22Rv1 (cell line): Measurements from ENCODE around the gene OR8K5.

ENCODE experiments used
- CTCF ChIP-seq: fragments of 450-650 bp; IDR thresholded peaks from 2 replicates; pipeline ENCODE4 v1.5.1; 2017; ENCODE audit warnings: mild to moderate bottlenecking
- ZFX ChIP-seq: fragments of 450-650 bp; IDR thresholded peaks from 2 replicates; pipeline ENCODE4 v1.6.1; 2017; ENCODE audit warnings: antibody characterized with exemption, borderline replicate concordance

DNA sequence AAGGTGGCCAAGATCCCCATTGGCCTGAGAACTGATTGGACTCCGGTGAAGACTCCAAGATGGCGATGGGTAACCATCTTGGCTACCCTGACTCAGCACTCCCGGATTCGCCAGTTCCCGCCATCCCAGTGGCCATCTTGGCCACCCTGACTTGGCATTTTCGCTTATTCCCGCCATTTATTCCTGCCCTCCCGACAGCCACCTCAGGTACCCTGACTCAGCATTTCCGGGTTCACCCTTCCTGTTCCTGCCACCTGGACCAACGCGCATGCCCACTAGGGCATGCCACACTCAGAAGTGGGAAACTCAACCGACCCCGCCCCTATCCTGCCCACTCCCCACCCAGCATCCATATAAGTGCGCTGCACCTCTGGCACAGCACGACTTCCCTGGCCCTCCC, 7.8 kb downstream of the OR8K5 start:
- TF ChIP-seq CTCF (no peak), ZFX (no peak)
